Measurements from ENCODE around the gene CCR1.

- TF ChIP-seq CTCF (conservative IDR thresholded peaks at IDR 0.05) (no peak), EZH2 (IDR thresholded peaks at IDR 0.05; ENCODE audit: low read depth) (no peak)
These were observed 7.9 kb downstream of the CCR1 start for GRCh38 chr3:46200211-46200610.
